ENCODE data around the gene ADH7.
"Not testable (repeated sequence)": the region's sequence is repeated elsewhere in the genome, so short reads cannot be mapped to it uniquely, and the experiment has no call there.

- TF ChIP-seq EZH2 (IDR thresholded peaks at IDR 0.05; ENCODE audit: borderline replicate concordance, low read length), result not testable (repeated sequence)
- TF ChIP-seq CTCF (conservative IDR thresholded peaks at IDR 0.05 in 1 of 2, IDR thresholded peaks at IDR 0.05 in 1 of 2; ENCODE audit: extremely low read depth in 1 of 2, insufficient read depth in 1 of 2, low read depth in 1 of 2, low read length in 2 of 2), result peak in 1 of 2 donors; percentile 29
These were observed 19.4 kb downstream of the ADH7 start for GRCh38 chr4:99415762-99416161.

Data from mammary epithelial cell (primary cell).